IMR-90 (cell line): Measurements from ENCODE around the gene MANSC4. TPM values are rescaled to one million over a fixed set of nuclear protein-coding genes. Genes with fewer than 3 reads are reported as not detected.
A peak's percentile ranks its signal among the peaks of the same experiment; 100 is the strongest.

Experiments
- ATAC-seq: fragments of 200-7000 bp; cut with Tn5 transposase; 2 replicates; pipeline ENCODE4 v1.9.1; 2020; ENCODE audit warnings: low read depth, mild to moderate bottlenecking, moderate library complexity
- BruUV-seq: library from RNA; stranded (reverse); fragments of 400-500 nt; replicated peaks from 2 replicates; lab custom pipeline; 2021; lab: Mats Ljungman, UMichigan
- CTCF ChIA-PET: fragments of 300-600 bp; formaldehyde crosslinking; extraction: SDS; loops from one replicate; lab custom pipeline; 2021; ENCODE audit warnings: antibody characterized with exemption; lab: Yijun Ruan, JAX
- POLR2A ChIA-PET: fragments of 300-600 bp; sonication (Branson Sonifier 250); formaldehyde crosslinking; loops from one replicate; lab custom pipeline; 2022; ENCODE audit warnings: antibody characterized with exemption; ENCODE audit not compliant: unreplicated experiment; lab: Charles Lee
- DNase-seq: peaks from one replicate; pipeline ENCODE4 v3.0.0; 2013
- H2AFZ ChIP-seq: replicated peaks from 2 replicates; pipeline ENCODE3; 2013; ENCODE audit warnings: low read length, mild to moderate bottlenecking; ENCODE audit not compliant: poor library complexity
- H2AK5ac ChIP-seq: 2 replicates; pipeline ENCODE4 v1.6.1; 2013; ENCODE audit warnings: low read depth, low read length, inconsistent platforms
- H2AK9ac ChIP-seq: replicated peaks from 2 replicates; pipeline ENCODE3; 2013; ENCODE audit warnings: mild to moderate bottlenecking, low read depth, low read length, moderate library complexity; ENCODE audit not compliant: poor library complexity
- H2BK120ac ChIP-seq: 2 replicates; pipeline ENCODE4 v1.6.1; 2013; ENCODE audit warnings: low read depth, low read length, inconsistent platforms
- H2BK15ac ChIP-seq: 3 replicates; pipeline ENCODE4 v1.6.1; 2013; ENCODE audit warnings: low read depth, low read length, inconsistent platforms
- H2BK20ac ChIP-seq: 2 replicates; pipeline ENCODE4 v1.6.1; 2013; ENCODE audit warnings: low read depth, mild to moderate bottlenecking, inconsistent platforms, low read length, moderate library complexity
- H2BK5ac ChIP-seq: 2 replicates; pipeline ENCODE4 v1.6.1; 2013; ENCODE audit warnings: mild to moderate bottlenecking, low read depth, low read length, inconsistent platforms; ENCODE audit not compliant: poor library complexity, severe bottlenecking
- H3K14ac ChIP-seq: replicated peaks from 2 replicates; pipeline ENCODE4 v1.6.1; 2013; ENCODE audit warnings: low read depth, low read length, inconsistent platforms
- H3K18ac ChIP-seq: 2 replicates; pipeline ENCODE4 v1.6.1; 2013; ENCODE audit warnings: low read depth, low read length, control low read depth
- H3K23ac ChIP-seq: 2 replicates; pipeline ENCODE4 v1.6.1; 2013; ENCODE audit warnings: low read depth, low read length, inconsistent platforms
- H3K27ac ChIP-seq: 2 replicates; pipeline ENCODE4 v1.5.1; 2013; ENCODE audit warnings: mild to moderate bottlenecking, control low read depth, low read length; ENCODE audit not compliant: insufficient read depth
- H3K27me3 ChIP-seq: 2 replicates; pipeline ENCODE4 v1.6.1; 2013; ENCODE audit warnings: low read length; ENCODE audit not compliant: control insufficient read depth, insufficient read depth
- H3K36me3 ChIP-seq: 2 replicates; pipeline ENCODE4 v1.6.1; 2013; ENCODE audit warnings: low read length, mixed read lengths; ENCODE audit not compliant: control insufficient read depth, insufficient read depth
- H3K4ac ChIP-seq: 2 replicates; pipeline ENCODE4 v1.6.1; 2013; ENCODE audit warnings: low read depth, low read length, inconsistent platforms
- H3K4me1 ChIP-seq: 2 replicates; pipeline ENCODE4 v1.6.1; 2013; ENCODE audit warnings: low read length, mixed read lengths; ENCODE audit not compliant: control insufficient read depth, insufficient read depth
- H3K4me2 ChIP-seq: 2 replicates; pipeline ENCODE4 v1.6.1; 2013; ENCODE audit warnings: low read depth, mild to moderate bottlenecking, control low read depth, low read length, moderate library complexity
- H3K4me3 ChIP-seq: 2 replicates; pipeline ENCODE4 v1.5.1; 2013; ENCODE audit warnings: low read depth, mild to moderate bottlenecking, control low read depth, low read length, moderate library complexity; ENCODE audit not compliant: insufficient read depth
- H3K56ac ChIP-seq: 2 replicates; pipeline ENCODE4 v1.6.1; 2013; ENCODE audit warnings: low read length, inconsistent platforms; ENCODE audit not compliant: insufficient read depth; ENCODE audit errors: extremely low read depth
- H3K79me1 ChIP-seq, 2 experiments: 2 replicates each; pipeline ENCODE4 v1.6.1; 2013; ENCODE audit warnings: low read length in 2 of 2, inconsistent platforms in 1 of 2, low read depth in 1 of 2
- H3K9ac ChIP-seq: 2 replicates; pipeline ENCODE4 v1.6.1; 2013; ENCODE audit warnings: low read depth, low read length, control low read depth
- H3K9me1 ChIP-seq: 2 replicates; pipeline ENCODE4 v1.6.1; 2013; ENCODE audit warnings: low read length, inconsistent platforms; ENCODE audit not compliant: insufficient read depth
- H3K9me3 ChIP-seq: 2 replicates; pipeline ENCODE4 v1.6.1; 2013; ENCODE audit warnings: low read length; ENCODE audit not compliant: control insufficient read depth, insufficient read depth
- H4K20me1 ChIP-seq: 2 replicates; pipeline ENCODE4 v1.6.1; 2013; ENCODE audit warnings: low read length, inconsistent platforms; ENCODE audit not compliant: insufficient read depth
- H4K5ac ChIP-seq: 2 replicates; pipeline ENCODE4 v1.6.1; 2013; ENCODE audit warnings: mild to moderate bottlenecking, low read depth, low read length, control low read depth
- H4K8ac ChIP-seq, 2 experiments: 2 replicates each; pipeline ENCODE4 v1.6.1; 2013; ENCODE audit warnings: low read depth in 2 of 2, low read length in 2 of 2, control low read depth in 1 of 2, inconsistent platforms in 1 of 2
- H4K91ac ChIP-seq: 2 replicates; pipeline ENCODE4 v1.6.1; 2013; ENCODE audit warnings: low read depth, low read length, inconsistent platforms; ENCODE audit not compliant: insufficient read depth
- BHLHE40 ChIP-seq: fragments of 150-350 bp; IDR thresholded peaks from 2 replicates; pipeline ENCODE4 v1.6.1; 2016; ENCODE audit warnings: mild to moderate bottlenecking, low read depth, low read length
- CEBPB ChIP-seq: IDR thresholded peaks from 2 replicates; pipeline ENCODE4 v1.6.1; 2012; ENCODE audit warnings: low read depth, low read length, improper control_type of control experiment
- CHD1 ChIP-seq: IDR thresholded peaks from 2 replicates; pipeline ENCODE4 v1.6.1; 2012; ENCODE audit warnings: low read depth, low read length, improper control_type of control experiment
- CTCF ChIP-seq: conservative IDR thresholded peaks from 2 replicates; pipeline ENCODE4 v1.5.1; 2012; ENCODE audit warnings: mild to moderate bottlenecking, low read depth, low read length, improper control_type of control experiment
- FOS ChIP-seq: fragments of 150-350 bp; IDR thresholded peaks from 2 replicates; pipeline ENCODE4 v1.6.1; 2016; ENCODE audit warnings: low read depth, low read length
- MAFK ChIP-seq: IDR thresholded peaks from 2 replicates; pipeline ENCODE4 v1.6.1; 2012; ENCODE audit warnings: low read depth, low read length, improper control_type of control experiment
- MAZ ChIP-seq: IDR thresholded peaks from 2 replicates; pipeline ENCODE4 v1.6.1; 2012; ENCODE audit warnings: low read depth, mild to moderate bottlenecking, low read length, improper control_type of control experiment, moderate library complexity, borderline replicate concordance
- MXI1 ChIP-seq: IDR thresholded peaks from 2 replicates; pipeline ENCODE4 v1.6.1; 2012; ENCODE audit warnings: low read depth, mild to moderate bottlenecking, low read length, moderate library complexity, borderline replicate concordance
- NFE2L2 ChIP-seq: fragments of 150-350 bp; IDR thresholded peaks from 2 replicates; pipeline ENCODE4 v1.6.1; 2016; ENCODE audit warnings: low read depth, mild to moderate bottlenecking, low read length
- POLR2A ChIP-seq: IDR thresholded peaks from 2 replicates; pipeline ENCODE4 v1.6.1; 2012; ENCODE audit warnings: mild to moderate bottlenecking, low read depth, low read length
- RAD21 ChIP-seq: IDR thresholded peaks from 2 replicates; pipeline ENCODE4 v1.6.1; 2012; ENCODE audit warnings: low read length, improper control_type of control experiment
- RCOR1 ChIP-seq: IDR thresholded peaks from 2 replicates; pipeline ENCODE4 v1.6.1; 2012; ENCODE audit warnings: mild to moderate bottlenecking, low read length, improper control_type of control experiment; ENCODE audit not compliant: insufficient replicate concordance
- RFX5 ChIP-seq: IDR thresholded peaks from 2 replicates; pipeline ENCODE4 v1.8.0; 2012; ENCODE audit warnings: low read depth, mild to moderate bottlenecking, low read length, moderate library complexity
- SMC3 ChIP-seq: fragments of 150-350 bp; IDR thresholded peaks from 2 replicates; pipeline ENCODE4 v1.6.1; 2016; ENCODE audit warnings: low read depth, mild to moderate bottlenecking, antibody characterized with exemption, low read length, moderate library complexity
- USF2 ChIP-seq: fragments of 150-350 bp; IDR thresholded peaks from 2 replicates; pipeline ENCODE4 v1.6.1; 2017; ENCODE audit warnings: mild to moderate bottlenecking, antibody characterized with exemption, low read length, low read depth
- WGBS, 2 experiments: methylation state at CpG; one replicate each; pipeline versions ENCODE4 v1.1.5 to v1.1.7; 2013; ENCODE audit warnings: missing lambda C conversion rate in 2 of 2; ENCODE audit not compliant: insufficient read length in 1 of 2; ENCODE audit errors: extremely low coverage in 2 of 2; 5-methylcytosine and 5-hydroxymethylcytosine counted together
- dilution Hi-C: fragments of 300-500 bp; cut with HindIII; formaldehyde crosslinking; loops from one replicate; pipeline ENCODE4 v1.14.3; 2018; ENCODE audit warnings: low sequenced_read_pairs; ENCODE audit not compliant: unreplicated experiment
- in situ Hi-C: fragments of 300-500 bp; cut with MboI; formaldehyde crosslinking; loops from 3 replicates; pipeline ENCODE4 v1.14.3; 2019; ENCODE audit warnings: low sequenced_read_pairs, inconsistent platforms, mixed read lengths
- intact Hi-C: fragments of 100-400 bp; cut with micrococcal nuclease; formaldehyde crosslinking; loops from 2 replicates; pipeline ENCODE4 v1.10.0; 2022
- polyA plus RNA-seq, 3 experiments: library from polyadenylated mRNA; depleted of rRNA; stranded (reverse); fragments of >200 nt; gene quantifications; 2 replicates each; pipeline ENCODE4 v1.2.3, GENCODE V29; 2012; ENCODE audit warnings: low replicate concordance in 1 of 3
- total RNA-seq: library from RNA; depleted of rRNA; stranded (reverse); fragments of >200 nt; gene quantifications from 2 replicates; pipeline ENCODE4 v1.2.3, GENCODE V29; 2012

MANSC4 gene
- total and polyA plus RNA-seq, 2 of the 4 experiments (the other 2 are of a cell fraction): not detected

- Histone ChIP-seq H3K4me2 (no peak overlapping the region), H4K5ac (no peak overlapping the region), H3K23ac (no peak overlapping the region), H3K79me1 (no peaks in the 10 kb centered on the region), H3K36me3 (no peaks in the 10 kb centered on the region), H3K27me3 (no peaks in the 10 kb centered on the region), H2AK9ac (no peak overlapping the region), H2BK5ac (peak overlapping the region; percentile 28), H3K56ac (no peak overlapping the region), H2BK20ac (no peak overlapping the region; the same call in 1 of the 2 replicates), H2BK120ac (peak overlapping the region; percentile 9; the same call in 1 of the 2 replicates), H4K20me1 (0 out of 2 replicates have a peak, but pooled peaks cover 3% of the 10 kb centered on the region), H3K9me1 (no peaks in the 10 kb centered on the region), H3K4me3 (no peak overlapping the region), H3K4me1 (peaks cover 9% of the 10 kb centered on the region), H2AK5ac (peak overlapping the region; percentile 63), H3K9me3 (no peaks in the 10 kb centered on the region), H2BK15ac (no peak overlapping the region; the same call in 2 of the 3 replicates), H2AFZ (peak overlapping the region; percentile 54), H3K9ac (no peak overlapping the region), H3K27ac (no peak overlapping the region), H4K91ac (no peak overlapping the region), H4K8ac (peak overlapping the region in 1 of 2 experiments; percentile 13; a peak in 1 of 4 replicates), H3K4ac (peak overlapping the region; percentile 32; the same call in 1 of the 2 replicates), H3K18ac (no peak overlapping the region), H3K14ac (0 out of 2 replicates have a peak overlapping the region, but pooled peaks have one; percentile 7)
- intact Hi-C loops: loop anchor here (5.0 kb wide), 1 partner anchor 90 kb away; no protein-coding TSS in a partner anchor
- dilution Hi-C loops: no loop called here
- CTCF ChIA-PET: interaction anchor here (0.6 to 2.0 kb wide), 7 partner anchors 11 to 114 kb away, joined by 3 to 10 read pairs (median 5); no protein-coding TSS in a partner anchor
- BruUV-seq: no TSS peak
- in situ Hi-C loops: no loop called here
- WGBS, 2 experiments: 46% methylated on average over 5 of the region's 9 CpGs; no CpG with 5 or more reads in 1 of the 2 experiments
- DNase-seq: peak; percentile 97
- POLR2A ChIA-PET: interaction anchor here (0.5 kb wide), 1 partner anchor 905 kb away, joined by 5 read pairs; no protein-coding TSS in a partner anchor
- ATAC-seq: peak; percentile 71
- TF ChIP-seq CTCF (no peak), CEBPB (peak; percentile 28; the same call in 1 of the 2 replicates), NFE2L2 (no peak), MAZ (no peak), RFX5 (no peak), FOS (peak; percentile 85), BHLHE40 (no peak), MAFK (no peak), RCOR1 (peak; percentile 33), MXI1 (no peak), USF2 (no peak), SMC3 (no peak), RAD21 (0 out of 2 replicates have a peak, but pooled peaks have one; percentile 3), POLR2A (no peak), CHD1 (no peak)
Observed at GRCh38 chr12:27822076-27822712, 42.2 kb upstream of the MANSC4 start.
